ENCODE results near the gene MYL5. TPM values are rescaled to one million over a fixed set of nuclear protein-coding genes. Genes with fewer than 3 reads are reported as not detected.
"Not testable (repeated sequence)": the region's sequence is repeated elsewhere in the genome, so short reads cannot be mapped to it uniquely, and the experiment has no call there.

The MYL5 gene
- polyA plus RNA-seq, 3 donors, result 4.2 to 12.6 (median 7.2) TPM

DNA sequence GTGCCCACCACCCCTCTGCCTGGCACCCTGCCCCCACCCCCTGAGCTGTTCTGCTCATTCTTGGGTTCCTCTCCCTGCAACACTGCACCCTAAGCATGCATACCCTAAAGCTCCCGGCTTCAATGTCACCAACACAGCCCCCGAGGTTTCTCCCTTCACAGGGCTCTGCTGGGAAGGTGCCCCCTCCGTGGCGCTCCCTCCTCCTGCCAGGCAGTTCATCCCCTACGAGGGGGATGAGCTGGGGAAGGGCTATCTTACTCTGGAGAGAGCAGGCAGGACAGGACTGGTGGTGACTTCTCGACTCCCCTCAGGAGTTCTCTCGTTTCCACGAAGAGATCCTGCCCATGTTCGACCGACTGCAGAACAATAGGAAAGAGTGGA, 6.8 kb upstream of the MYL5 start:
- peaks cover 19 to 22% of the 10 kb centered on the region in 2 donors for H3K36me3 Mint-ChIP-seq
- WGBS (ENCODE audit: insufficient coverage), result 91% methylated on average over 6 of the region's 10 CpGs
- Histone ChIP-seq H3K27ac (ENCODE audit: low read depth in 1 of 2, low read length in 2 of 2) (no peak overlapping the region), H2AFZ (ENCODE audit: insufficient read depth, low read depth, low read length, poor library complexity, severe bottlenecking) (no peak overlapping the region), H3K4me3 (replicated peaks in 1 of 3; ENCODE audit: low read depth in 2 of 3, low read length in 3 of 3) (no peak overlapping the region), H3K27me3 (ENCODE audit: control insufficient read depth in 2 of 2, insufficient read depth in 2 of 2, low read length in 2 of 2) (no peaks in the 10 kb centered on the region), H3K9ac (ENCODE audit: insufficient read depth, low read length, poor library complexity, severe bottlenecking) (no peak overlapping the region), H3K36me3 (replicated peaks in 1 of 2; ENCODE audit: control insufficient read depth in 1 of 2, insufficient read depth in 2 of 2, low read length in 2 of 2) (peaks cover 12 to 19% of the 10 kb centered on the region in 2 donors), H3K4me1 (ENCODE audit: control insufficient read depth in 1 of 2, insufficient read depth in 2 of 2, low read length in 2 of 2) (peaks cover 11 to 15% of the 10 kb centered on the region in 2 donors), H3K9me3 (replicated peaks in 1 of 2; ENCODE audit: control insufficient read depth in 1 of 2, insufficient read depth in 1 of 2, low read length in 2 of 2) (no peaks in the 10 kb centered on the region), H3K4me2 (replicated peaks; ENCODE audit: extremely low read depth, low read length, poor library complexity, severe bottlenecking) (no peak overlapping the region), H4K20me1 (ENCODE audit: insufficient read depth, low read length) (no peaks in the 10 kb centered on the region), H3K79me2 (ENCODE audit: insufficient read depth, low read length) (peaks cover under 1% of the 10 kb centered on the region)
- H3K4me3 Mint-ChIP-seq, result no peak overlapping the region
- peaks cover 10% of the 10 kb centered on the region for H3K4me1 Mint-ChIP-seq
- H3K9me3 Mint-ChIP-seq, result peaks cover 0 to 3% (median 0%) of the 10 kb centered on the region in 7 donors
- intact Hi-C loops (cut with micrococcal nuclease), result no loop called here
- TF ChIP-seq CTCF (IDR thresholded peaks at IDR 0.05), result no peak
- peaks cover 1 to 8% (median 2%) of the 10 kb centered on the region in 3 donors for H3K27me3 Mint-ChIP-seq (ENCODE audit: low read depth in 3 of 3)
- no peak for DNase-seq
- peak overlapping the region in 2 of 7 donors; percentile 39 to 51 for H3K27ac Mint-ChIP-seq

- H3K27me3 Mint-ChIP-seq (ENCODE audit: low read depth in 3 of 3); H3K4me3 ChIP-seq (replicated peaks in 1 of 3; ENCODE audit: low read depth in 2 of 3, low read length in 3 of 3); H3K9me3 ChIP-seq (replicated peaks in 1 of 2; ENCODE audit: control insufficient read depth in 1 of 2, insufficient read depth in 1 of 2, low read length in 2 of 2); H3K79me2 ChIP-seq (ENCODE audit: insufficient read depth, low read length); H3K27ac Mint-ChIP-seq; intact Hi-C loops (cut with micrococcal nuclease); DNase-seq; H3K27me3 ChIP-seq (ENCODE audit: control insufficient read depth in 2 of 2, insufficient read depth in 2 of 2, low read length in 2 of 2); H3K4me1 Mint-ChIP-seq; H3K9ac ChIP-seq (ENCODE audit: insufficient read depth, low read length, poor library complexity, severe bottlenecking); H3K27ac ChIP-seq (ENCODE audit: low read depth in 1 of 2, low read length in 2 of 2); H3K9me3 Mint-ChIP-seq; H4K20me1 ChIP-seq (ENCODE audit: insufficient read depth, low read length); H3K4me2 ChIP-seq (replicated peaks; ENCODE audit: extremely low read depth, low read length, poor library complexity, severe bottlenecking); H2AFZ ChIP-seq (ENCODE audit: insufficient read depth, low read depth, low read length, poor library complexity, severe bottlenecking); H3K4me3 Mint-ChIP-seq: not testable (repeated sequence)
- peaks cover 12 to 20% of the 10 kb centered on the region in 2 donors for H3K36me3 ChIP-seq (replicated peaks in 1 of 2; ENCODE audit: control insufficient read depth in 1 of 2, insufficient read depth in 2 of 2, low read length in 2 of 2)
- H3K4me1 ChIP-seq (ENCODE audit: control insufficient read depth in 1 of 2, insufficient read depth in 2 of 2, low read length in 2 of 2), result peaks cover 10 to 15% of the 10 kb centered on the region in 2 donors
- H3K36me3 Mint-ChIP-seq, result peaks cover 22 to 29% of the 10 kb centered on the region in 2 donors
- WGBS (ENCODE audit: insufficient coverage), result 98% methylated on average over 5 of the region's 6 CpGs
Measured at GRCh38 chr4:668219-668618, 6.1 kb upstream of the MYL5 start.

DNA sequence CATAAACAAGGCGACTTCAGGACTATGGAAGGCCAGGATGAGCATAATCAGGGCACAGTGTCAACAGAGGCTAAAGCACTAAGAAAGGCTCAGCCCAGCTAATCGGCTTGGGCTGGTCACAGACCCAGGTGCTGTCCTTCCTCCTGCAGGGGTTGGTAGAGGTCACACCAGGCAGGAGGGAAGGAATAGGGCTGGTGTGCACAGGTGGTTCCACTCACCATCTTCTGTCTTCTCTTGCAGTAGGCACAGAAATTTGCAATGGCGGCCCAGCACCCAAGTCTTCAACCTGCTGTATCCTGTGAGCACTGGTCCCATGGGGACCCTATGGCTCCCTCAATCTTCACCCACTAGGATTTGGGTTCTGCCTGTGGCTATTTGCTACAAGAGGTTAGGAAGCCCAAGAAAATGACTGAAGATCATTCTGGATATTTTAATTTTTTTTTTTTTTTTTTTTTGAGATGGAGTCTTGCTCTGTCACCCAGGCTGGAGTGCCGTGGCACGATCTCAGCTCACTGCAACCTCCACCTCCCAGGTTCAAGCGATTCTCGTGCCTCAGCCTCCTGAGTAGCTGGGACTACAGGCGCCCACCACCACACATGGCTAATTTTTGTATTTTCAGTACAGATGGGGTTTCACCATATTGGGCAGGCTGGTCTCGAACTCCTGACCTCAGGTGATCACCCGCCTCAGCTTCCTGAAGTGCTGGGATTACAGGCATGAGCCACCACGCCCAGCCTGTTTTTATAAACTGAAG, 4.4 kb upstream of the MYL5 start:
- not testable (repeated sequence) for DNase-seq; H3K27me3 Mint-ChIP-seq (ENCODE audit: low read depth in 3 of 3); H3K4me2 ChIP-seq (replicated peaks; ENCODE audit: extremely low read depth, low read length, poor library complexity, severe bottlenecking); H3K9me3 Mint-ChIP-seq; H3K4me3 ChIP-seq (replicated peaks in 1 of 3; ENCODE audit: low read depth in 2 of 3, low read length in 3 of 3); H3K9me3 ChIP-seq (replicated peaks in 1 of 2; ENCODE audit: control insufficient read depth in 1 of 2, insufficient read depth in 1 of 2, low read length in 2 of 2); H2AFZ ChIP-seq (ENCODE audit: insufficient read depth, low read depth, low read length, poor library complexity, severe bottlenecking); H3K4me3 Mint-ChIP-seq; H3K27ac Mint-ChIP-seq; H3K9ac ChIP-seq (ENCODE audit: insufficient read depth, low read length, poor library complexity, severe bottlenecking); H3K4me1 Mint-ChIP-seq; H3K27me3 ChIP-seq (ENCODE audit: control insufficient read depth in 2 of 2, insufficient read depth in 2 of 2, low read length in 2 of 2); H3K27ac ChIP-seq (ENCODE audit: low read depth in 1 of 2, low read length in 2 of 2); H4K20me1 ChIP-seq (ENCODE audit: insufficient read depth, low read length)
- H3K36me3 ChIP-seq (replicated peaks in 1 of 2; ENCODE audit: control insufficient read depth in 1 of 2, insufficient read depth in 2 of 2, low read length in 2 of 2), result peaks cover 12 to 20% of the 10 kb centered on the region in 2 donors
- 100% methylated on average over 5 of the region's 11 CpGs for WGBS (ENCODE audit: insufficient coverage)
- peaks cover 12 to 15% of the 10 kb centered on the region in 2 donors for H3K4me1 ChIP-seq (ENCODE audit: control insufficient read depth in 1 of 2, insufficient read depth in 2 of 2, low read length in 2 of 2)
- peaks cover 16% of the 10 kb centered on the region for H3K79me2 ChIP-seq (ENCODE audit: insufficient read depth, low read length)
- H3K36me3 Mint-ChIP-seq, result peaks cover 22 to 29% of the 10 kb centered on the region in 2 donors
- intact Hi-C loops (cut with micrococcal nuclease), result loop anchor here (5.0 to 10.0 kb wide), 2 partner anchors 37 to 175 kb away; partner anchors contain the start of genes PCGF3 (in 1 of the 2), PIGG (in 1 of the 2) and ZNF721 (in 1 of the 2)

Measured in CD14-positive monocyte (primary cell).